Stimulated activated CD4-positive, alpha-beta T cell treated with anti-CD3 and anti-CD28 coated beads, Interleukin-4, amount 100 ng/mL, for 4 hours (primary cell): Measurements from ENCODE around the gene COL6A3.

ENCODE experiments used
- DNase-seq, 2 experiments: peaks; one replicate each; pipeline ENCODE4 v3.0.0-alpha.2; 2020

COL6A3 gene

DNA sequence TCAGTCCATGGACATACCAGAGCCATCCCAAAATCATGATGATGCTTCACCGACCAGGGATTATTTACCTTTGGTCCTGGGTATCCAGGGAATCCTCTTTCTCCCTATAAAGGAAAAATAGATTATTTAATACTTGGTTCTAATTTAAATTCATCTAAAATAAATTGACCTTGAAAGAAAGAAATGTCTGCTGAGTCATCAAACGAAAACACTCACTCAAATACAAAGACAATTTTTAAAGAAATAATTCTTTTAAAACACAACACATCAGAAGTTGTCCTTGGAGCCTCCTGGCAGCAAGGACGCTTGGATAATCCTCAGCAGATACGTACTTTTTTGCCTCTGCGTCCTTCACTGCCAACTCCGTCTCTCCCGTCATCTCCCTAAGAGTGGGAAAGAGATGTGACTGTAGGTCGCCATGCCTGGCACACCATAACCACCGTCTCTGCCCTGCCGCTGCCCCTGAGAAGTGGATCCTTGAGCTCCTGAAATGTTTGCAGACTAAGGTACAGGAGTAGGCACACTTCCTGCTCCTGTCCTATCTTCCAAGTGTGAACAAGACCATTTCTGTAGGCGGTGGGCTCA lies 65.6 kb downstream of the COL6A3 start:
- DNase-seq: no peak

DNA sequence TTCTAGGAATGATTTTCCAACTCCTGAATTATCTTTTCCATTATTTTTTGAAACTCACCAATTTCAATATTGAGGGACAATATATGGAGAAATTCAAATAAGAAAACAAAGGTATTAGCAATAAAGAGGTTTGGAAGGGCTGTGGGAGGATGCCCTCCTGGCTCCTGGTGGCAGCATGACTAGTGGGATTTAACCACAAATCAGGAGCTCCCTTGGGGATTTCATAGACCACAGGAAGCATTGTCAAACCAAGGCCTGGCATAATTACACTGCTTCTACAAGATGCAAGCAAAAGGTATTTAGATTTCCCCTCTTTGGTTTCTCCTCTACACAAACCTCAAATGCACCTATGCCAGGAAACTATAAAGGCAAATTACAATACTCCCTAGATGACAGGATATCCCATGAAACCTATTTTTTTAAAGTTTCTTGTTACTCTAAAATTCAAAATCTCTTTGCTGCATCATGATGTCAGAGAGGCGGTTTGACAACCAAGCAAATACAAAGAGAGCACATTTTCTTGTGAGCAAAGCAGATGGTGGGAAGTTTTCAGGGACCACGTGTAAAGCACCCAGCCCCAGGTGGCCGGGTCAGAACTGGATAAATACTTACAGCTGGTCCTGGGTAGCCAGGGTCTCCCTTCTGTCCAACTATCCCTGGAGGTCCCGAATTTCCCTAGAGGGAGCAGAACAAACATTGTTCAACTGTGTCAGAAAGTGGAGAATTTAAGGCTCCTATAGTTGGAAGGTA lies 67.9 kb downstream of the COL6A3 start:
- no peak for DNase-seq

DNA sequence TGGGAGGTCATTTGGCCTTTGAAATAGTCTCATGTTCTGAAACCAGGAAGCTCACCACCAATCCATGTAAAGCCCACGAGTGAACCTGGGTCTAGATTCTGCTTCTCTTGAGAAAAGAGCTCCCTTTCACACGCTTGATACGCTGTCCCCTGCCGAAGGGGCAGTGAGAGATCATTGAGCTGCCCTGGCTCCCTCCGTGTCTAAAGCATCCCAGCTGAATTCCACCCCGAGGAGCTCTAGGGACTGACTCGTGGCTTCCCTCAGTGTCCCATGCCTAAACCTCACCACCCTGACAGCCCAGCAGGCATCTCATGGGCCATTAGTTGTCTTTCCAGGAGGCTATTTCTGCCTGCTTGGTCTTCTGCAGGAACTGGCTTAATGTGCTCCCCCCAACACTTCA lies 68.6 kb downstream of the COL6A3 start:
- DNase-seq: no peak

DNA sequence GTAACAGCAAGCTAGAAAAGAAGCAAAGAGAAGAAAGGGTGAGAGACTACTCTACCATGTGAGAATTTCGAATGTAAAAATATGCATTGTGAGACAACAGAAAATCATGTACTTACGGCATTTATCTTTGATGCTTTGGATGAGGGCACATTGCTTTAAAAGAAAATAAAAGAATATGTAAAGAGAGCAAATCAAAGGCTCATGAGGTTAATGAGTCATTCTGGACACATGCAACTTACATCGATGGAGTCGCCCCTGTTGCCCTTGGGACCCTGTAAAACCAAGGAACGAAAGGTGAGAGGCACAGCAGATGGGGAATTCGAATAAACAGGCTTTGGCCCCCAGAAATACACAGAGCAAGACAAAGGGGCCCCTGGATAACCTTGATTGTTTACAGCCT lies 69.0 kb downstream of the COL6A3 start:
- no peak for DNase-seq

DNA sequence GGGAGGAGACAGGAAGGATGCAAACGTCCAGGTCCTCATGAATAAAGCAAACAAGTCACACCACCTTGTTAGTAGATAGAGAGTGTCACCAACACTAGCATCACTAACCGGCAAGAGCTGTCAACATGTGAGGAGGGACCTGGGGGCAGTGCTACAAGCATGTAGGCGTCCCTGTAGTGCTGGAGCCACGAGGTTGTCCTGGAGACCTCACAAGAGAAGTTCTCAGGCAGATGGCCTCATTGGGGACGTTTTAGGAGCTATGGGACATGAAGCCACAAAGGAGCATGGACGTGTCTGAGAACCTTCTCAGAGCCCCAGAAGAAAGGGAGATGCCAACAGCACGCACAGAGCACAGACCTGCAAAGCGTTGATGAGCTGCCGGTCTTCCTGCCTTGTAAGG lies 70.0 kb downstream of the COL6A3 start:
- DNase-seq: no peak

DNA sequence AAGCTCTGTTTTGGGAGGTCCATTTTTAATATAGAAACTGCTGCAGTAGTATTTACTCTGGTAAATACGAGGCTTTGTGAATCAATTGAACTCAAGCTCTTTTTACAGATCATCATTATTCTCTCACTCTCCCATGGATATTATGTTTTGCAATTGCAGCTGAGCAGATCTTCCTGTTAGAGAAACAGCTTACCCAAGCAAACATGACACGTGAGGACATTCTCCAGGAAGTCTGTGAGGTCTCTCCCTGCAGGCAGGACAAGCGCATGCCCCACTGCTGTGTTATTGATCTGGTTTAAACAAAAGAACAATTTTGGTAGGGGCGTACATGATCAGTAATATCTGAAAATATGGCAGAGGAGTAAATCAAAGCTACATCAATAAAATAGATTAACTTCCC lies 72.1 kb downstream of the COL6A3 start:
- DNase-seq: no peak

DNA sequence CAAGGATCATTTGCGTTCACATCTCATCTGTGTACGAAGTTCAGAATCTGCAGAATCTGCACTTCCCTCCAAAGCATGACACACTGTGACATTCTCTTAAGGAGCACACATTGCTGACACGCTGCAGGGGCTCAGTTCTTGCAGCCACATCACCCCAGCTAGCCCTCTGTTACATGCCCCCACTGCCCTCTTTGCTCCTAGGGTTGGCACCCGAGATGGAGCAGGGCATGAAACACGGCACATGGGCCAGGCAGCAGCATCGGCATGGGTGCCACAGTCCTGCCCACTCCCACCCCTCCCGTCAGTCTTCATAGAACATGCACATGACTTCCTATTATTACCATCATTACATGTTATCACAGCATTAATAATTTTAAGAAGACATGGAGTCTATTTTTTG lies 76.4 kb downstream of the COL6A3 start:
- DNase-seq: no peak

DNA sequence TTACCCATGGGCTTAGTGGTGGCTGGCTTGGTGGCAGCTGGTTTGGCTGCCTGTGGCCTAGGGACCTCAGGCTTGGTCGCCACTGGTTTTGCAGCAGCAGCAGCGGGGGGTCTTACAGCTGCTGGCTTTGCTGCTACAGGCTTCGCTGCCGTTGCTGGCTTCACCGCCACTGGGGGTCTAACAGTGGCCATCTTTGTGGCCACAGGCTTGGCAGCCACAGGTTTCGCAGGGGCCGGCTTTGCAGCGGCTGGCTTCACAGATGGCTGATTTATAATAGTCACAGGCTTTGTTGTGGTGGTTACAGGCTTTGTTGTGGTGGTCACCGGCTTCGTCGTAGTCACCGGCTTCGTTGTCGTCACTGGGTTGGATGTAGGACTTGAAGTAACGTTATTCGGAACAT lies 77.8 kb downstream of the COL6A3 start:
- DNase-seq: no peak

DNA sequence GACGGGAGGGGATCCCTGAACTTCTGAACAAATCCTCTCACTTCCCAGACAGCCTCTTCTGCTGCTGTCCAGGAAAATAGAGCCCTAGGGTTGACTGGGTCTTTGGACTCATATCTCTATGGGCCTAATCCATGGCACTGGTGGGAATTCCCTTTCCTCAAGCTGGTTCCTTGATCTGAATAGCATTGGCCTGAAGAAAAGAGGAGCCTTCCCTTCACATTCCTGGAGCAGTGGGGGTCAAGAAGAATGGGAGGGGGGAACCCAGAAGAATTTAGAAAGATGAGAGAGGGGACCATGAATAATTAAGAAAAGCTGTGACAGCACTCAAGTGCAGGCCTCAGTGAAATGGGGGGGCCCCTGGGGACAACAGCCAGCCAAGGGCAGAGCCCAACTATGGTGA lies 80.2 kb downstream of the COL6A3 start:
- DNase-seq: no peak

DNA sequence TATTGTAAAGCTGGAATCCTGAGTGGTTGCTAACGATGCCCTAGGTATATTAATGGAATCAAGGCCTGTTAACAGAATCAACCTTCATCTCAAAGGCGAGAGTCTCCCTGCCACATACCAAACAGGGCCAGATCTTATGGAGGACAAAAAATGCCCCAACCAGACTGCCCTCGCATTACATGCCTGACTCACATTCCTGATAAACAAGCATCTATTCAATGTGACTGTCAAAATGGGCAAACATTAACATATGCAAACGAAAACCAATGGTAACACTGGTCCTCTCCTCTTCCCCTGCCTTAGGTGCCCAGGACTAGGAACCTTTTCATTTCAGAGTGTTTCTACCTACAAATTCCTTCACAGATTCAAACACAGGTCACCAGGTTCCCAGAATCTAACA lies 83.4 kb downstream of the COL6A3 start:
- no peak for DNase-seq

DNA sequence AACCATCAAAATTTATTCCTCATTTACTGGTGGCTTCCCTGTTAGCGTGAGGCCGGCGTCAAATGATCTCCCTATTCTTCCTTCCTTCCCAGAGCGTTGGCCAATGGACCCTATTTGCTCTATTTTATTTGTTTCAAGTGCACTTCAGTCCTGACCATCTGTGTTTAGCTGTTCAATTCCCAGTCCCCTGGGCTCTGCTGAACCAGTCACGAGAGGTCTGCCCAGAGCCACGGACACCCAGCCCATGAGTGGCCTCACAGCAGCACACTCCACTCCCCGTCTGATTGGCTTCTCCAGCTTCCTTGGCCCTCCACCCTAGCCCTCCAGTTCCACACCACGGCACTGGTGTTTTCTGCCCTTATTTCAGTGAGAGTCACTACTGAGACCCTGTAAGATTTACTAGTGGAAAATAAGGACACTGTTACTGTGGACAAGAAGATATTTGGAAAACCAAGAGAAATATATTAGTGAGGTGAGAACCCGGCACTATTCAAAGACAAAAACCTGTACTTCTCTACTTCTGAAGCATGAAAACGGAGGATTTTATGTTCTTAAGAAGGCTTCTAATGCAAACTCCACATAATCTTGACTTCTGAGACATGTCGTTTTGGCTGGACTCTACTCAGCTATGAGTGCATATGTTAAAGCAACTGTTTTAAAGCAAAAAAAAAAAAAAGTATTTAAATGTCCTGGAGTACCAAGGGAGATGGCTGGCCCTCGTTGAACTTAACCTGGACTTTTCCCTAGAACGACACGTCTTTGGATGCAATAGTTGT lies 86.6 kb downstream of the COL6A3 start:
- DNase-seq: no peak

DNA sequence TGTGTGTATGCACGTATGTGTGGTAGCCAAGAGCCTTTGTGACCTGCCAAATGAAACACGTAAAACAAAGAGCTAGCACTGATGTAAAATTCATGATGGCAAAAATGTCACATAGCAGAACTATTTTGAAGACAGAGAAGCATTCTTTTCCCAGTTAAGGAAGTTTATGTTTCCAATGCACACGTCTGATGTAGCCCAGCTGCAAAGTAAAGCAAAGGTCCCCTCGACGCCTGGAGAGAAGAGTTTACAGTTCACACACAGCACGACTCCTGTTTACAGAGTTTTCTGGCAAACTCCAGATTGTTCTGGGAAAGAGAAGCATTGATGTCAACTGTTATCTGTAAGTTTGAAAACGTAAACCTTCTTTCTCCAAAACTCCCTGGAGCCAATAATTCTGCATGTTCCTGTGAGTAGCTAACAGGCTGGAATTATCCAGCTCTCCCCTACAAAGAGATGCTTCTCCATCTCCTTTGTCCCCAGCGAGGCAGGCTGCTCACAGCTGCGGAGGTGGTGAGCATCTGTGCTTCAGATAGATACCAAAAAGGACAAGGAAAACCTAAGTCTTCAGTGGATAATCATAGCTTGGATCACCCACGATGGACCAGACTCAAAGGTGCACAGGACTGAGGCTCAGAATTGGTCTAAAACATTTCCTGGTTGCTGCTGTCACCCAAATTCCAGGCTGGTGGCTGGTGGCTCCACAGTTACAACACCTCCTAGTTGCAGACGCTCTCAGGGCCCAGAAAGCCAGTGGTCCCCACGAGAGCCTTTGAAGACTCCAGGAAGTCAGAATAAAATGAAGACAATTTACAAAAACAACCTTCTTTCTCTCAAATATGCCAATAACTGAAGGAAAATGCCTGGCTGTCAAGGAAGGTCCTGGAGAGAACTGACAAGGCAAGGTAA lies 87.4 kb downstream of the COL6A3 start:
- no peak for DNase-seq

DNA sequence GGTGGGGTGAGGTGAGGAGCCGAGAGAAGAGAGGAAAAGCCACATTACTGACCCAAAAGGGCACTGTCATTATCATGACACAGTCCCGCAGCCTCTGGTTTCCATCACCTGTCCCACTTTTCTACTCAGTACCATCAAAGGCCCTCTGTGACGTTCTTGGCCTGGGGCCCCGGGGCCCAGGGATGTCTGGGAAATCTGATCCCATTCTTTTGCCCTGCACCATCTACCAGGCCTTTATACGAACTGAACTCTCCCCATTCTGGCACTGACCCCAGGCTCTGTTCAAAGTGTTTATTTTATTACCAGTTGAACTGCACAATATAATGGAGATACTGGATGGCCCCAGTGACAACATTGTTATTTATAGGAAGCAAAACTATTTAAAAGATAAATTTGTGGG lies 89.1 kb downstream of the COL6A3 start:
- no peak for DNase-seq

DNA sequence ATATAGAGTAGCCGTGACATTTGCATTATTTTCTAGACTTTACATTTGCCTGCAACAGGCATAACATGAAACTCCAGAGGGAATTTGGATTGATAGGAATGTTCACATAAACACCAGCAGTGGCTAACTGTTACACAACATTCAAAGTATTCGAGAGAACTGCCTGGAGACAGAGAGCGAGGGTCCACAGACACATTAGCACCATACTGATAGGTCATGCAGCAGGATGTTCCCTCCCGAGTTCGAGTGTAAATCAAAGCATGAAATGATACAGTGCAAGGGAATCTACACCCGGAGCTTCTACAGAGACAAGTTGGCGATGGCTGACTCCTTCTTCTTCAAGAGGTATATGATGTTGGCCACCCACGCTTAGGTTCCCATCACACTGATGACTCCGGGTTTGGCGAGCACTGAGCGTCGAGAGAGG lies 89.5 kb downstream of the COL6A3 start:
- DNase-seq: no peak

DNA sequence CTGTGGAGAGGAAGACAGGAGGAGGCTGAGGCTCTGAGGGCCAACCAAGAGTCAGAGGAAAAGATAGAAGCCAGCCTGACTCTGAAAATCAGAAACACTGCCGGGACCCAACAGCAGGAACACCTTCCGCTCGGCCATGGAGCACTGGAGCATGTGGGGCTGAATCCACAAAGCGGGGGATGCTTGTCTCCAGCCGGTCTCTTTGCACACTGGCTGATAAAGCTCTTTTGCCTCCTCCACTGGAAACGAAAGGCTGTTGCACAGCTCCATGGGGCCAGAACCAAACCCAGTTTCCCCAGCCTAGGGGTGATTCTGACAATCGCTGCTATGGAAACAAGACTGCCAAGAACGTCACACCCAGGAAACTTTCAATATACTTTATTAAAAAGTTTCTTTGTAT lies 90.3 kb downstream of the COL6A3 start:
- DNase-seq: no peak

DNA sequence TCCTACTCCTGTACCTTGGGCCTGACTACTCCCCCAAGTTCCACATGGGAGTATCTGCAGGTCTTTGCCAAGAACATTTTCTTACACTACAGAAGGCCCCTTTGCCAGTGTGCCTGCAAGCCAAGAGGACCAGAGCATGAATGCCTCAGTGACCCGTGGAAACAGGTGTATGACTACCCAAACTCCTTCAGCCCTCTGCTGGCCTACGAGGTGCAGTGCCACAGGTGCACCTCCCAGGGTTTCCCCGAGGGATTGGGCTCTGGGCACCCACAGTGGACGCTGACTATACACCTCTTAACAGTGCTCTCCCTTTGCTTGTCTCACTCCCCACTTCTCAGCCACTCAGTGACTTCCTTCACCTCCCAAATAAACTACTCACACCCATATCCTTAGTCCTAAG lies 91.4 kb downstream of the COL6A3 start:
- DNase-seq: no peak

DNA sequence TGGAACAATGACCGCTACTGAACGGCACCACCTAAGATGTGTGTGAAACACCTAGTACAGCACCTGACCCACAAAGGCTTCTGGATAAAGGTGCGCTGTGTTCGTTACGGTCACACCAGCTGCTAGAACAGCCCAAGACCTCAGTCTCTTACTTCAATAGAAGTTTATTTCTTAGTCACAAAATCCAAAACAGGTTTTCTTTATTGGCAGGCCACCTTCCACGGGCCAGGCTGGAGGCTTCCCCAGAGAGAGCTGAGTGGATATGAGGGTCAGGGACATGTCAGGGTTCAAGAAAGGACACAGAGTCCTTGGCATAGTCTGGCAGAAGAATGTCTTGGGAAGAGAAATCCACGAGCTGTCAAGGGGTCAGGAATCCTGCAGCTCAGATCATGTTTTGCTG lies 92.2 kb downstream of the COL6A3 start:
- no peak for DNase-seq

DNA sequence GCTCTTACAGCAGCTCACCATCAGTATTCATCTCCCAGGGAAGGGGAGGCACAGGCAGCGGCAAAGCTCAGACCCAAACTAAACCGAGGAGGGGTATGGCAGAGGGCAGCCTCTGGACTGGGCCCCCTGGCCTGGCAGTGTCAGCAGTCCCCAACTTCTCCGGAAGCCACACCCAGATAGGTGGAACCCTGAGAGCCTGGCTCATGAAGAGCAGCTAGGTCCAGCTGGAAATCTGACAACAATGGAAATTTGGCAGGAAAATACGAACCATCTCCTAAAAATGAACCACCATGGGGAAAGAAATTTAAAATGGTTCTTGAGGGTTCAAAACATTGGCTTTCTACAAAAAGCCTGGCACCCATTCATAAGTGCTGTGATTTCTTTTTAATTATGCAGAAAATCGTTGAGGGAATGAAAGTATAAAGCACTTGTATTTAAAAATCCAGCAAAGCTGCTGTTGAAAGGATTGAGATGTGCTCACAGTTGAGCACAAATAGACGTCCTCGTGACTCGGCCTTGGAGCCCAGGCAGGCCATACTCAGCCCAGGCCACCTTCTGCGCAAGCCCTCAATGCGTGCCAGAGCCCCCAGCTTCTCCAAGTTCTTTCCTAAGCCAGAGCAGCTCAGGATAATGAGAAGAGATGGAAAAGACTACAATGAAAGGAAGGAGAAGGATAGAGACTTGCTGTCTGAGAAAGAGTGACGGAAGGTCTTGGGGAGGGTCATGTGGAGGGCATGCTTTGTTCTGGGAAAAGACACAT lies 93.0 kb downstream of the COL6A3 start:
- DNase-seq: no peak

DNA sequence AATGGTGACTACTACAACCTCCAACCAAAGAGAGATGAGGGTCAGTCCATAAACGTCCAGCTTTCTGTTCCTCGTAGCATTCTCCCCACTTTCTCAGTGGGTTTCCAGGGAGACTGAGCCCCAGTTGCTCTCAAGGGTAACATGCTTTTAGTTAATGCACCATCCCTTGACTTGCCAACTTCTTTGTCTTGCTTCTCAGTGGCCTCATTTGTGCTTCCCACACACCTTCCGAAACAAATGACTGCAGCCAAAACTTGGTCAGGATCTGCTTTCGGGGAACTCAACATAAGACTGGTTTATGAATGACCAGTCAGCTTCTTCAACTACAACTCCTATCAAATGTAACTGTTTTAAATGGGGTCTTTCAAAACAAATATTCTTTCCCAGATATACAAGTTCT lies 94.1 kb downstream of the COL6A3 start:
- DNase-seq: no peak

DNA sequence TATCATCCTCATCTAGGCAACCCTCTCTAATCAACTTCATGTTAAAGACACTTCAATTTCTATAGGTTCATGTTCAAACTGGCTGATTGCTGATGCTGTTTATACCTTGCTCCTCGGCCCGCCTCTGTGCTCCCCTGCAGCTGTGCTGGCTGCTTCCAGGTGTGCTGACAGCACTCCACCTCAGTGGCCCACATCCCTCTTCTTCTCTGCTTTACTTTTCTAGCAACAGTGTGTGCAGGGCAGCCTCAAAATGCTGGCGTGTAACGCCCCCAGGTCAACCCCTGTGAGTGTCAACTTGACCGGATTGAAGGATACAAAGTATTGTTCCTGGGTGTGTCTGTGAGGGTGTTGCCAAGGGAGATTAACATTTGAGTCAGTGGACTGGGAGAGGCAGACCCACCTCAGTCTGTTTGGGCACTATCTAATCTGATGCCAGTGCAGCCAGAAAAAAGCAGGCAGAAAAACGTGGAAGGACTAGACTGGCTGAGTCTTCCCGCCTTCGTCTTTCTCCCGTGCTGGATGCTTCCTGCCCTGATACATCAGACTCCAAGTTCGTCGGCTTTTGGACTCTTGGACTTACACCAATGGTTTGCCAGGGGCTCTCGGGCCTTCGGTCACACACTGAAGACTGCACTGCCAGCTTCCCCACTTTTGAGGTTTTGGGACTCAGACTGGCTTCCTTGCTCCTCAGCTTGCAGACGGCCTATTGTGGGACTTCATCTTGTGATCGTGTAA lies 94.7 kb downstream of the COL6A3 start:
- DNase-seq: no peak

DNA sequence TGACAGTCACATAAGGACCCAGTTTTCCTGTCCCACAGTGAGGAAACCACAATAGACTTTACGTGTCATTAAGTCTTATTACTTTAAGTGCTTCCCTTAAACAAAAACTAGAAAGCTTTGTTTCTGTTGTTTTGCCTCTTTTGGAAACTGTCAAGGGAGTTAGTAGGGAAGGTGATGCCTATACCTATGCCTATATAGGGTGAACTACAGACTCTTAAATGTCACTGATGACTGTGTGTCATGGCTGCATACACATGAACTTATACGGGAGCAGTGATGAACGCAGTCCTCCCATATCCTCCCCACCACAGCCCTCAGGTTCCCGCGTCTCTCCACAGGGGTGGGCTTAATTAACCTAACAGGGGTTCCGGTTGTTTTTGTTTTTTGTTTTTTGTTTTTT lies 97.6 kb downstream of the COL6A3 start:
- no peak for DNase-seq

DNA sequence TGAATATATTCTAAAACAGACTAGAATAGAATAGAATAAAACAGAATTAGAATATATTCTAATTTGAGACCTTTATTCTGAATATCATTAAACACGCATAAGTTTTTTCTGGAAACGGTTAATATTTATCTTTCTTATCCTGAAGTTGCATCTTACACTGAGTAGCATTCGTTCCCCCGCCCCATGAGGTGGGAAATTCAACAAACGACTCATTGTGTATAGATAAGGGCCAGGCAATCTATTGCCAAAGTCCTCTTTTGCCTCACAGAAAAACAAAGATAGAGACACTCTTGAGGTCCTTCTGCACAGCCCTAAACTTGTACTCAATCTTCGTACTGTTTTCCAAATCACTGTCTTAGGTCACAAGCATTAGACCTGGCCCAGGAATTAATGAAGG lies 98.1 kb downstream of the COL6A3 start:
- no peak for DNase-seq
